HCT116 (cell line): ENCODE measurements around the gene ETNK1. TPM values are rescaled to one million over a fixed set of nuclear protein-coding genes. Genes with fewer than 3 reads are reported as not detected.

Experiments used
- ATAC-seq: fragments of 200-7000 bp; cut with Tn5 transposase; 2 replicates; pipeline ENCODE4 v1.9.1; 2020; ENCODE audit warnings: mild to moderate bottlenecking, moderate library complexity
- BruUV-seq: library from RNA; stranded (reverse); fragments of 400-500 nt; replicated peaks from 2 replicates; lab custom pipeline; 2021; lab: Mats Ljungman, UMichigan
- CTCF ChIA-PET: fragments of 300-600 bp; sonication (Branson Sonifier 250); formaldehyde crosslinking; loops from one replicate; lab custom pipeline; 2021; ENCODE audit warnings: antibody characterized with exemption; lab: Charles Lee
- POLR2A ChIA-PET: fragments of 300-600, 350-600 bp; sonication (Branson Sonifier 250); formaldehyde crosslinking; loops from one replicate; lab custom pipeline; 2021; ENCODE audit warnings: antibody characterized with exemption; lab: Charles Lee
- RAD21 ChIA-PET, 2 experiments: fragments of 300-600 bp; sonication (Branson Sonifier 250); formaldehyde crosslinking; loops; one replicate each; lab custom pipeline; 2023; ENCODE audit warnings: low total read pairs in 2 of 2; ENCODE audit not compliant: uncharacterized antibody in 2 of 2, unreplicated experiment in 2 of 2, low non-redundant PET in 1 of 2; lab: Charles Lee
- DNase-seq: peaks from one replicate; pipeline ENCODE4 v3.0.0-alpha.2; 2010; ENCODE audit warnings: low read depth, low spot score
- H2AFZ ChIP-seq: fragments of 200-600 bp; shearing (Covaris generic), sonication (generic); 2 replicates; pipeline ENCODE4 v1.6.1; 2017; ENCODE audit warnings: low read depth, mixed run types, mixed read lengths, antibody characterized with exemption, low read length; ENCODE audit not compliant: poor library complexity, severe bottlenecking
- H3K27ac ChIP-seq: 2 replicates; pipeline ENCODE4 v1.5.1; 2012; ENCODE audit warnings: low read depth, low read length
- H3K27me3 ChIP-seq: fragments of 200-600 bp; sonication (generic); 2 replicates; pipeline ENCODE4 v1.6.1; 2016; ENCODE audit warnings: mixed run types, low read length, mixed read lengths; ENCODE audit not compliant: insufficient read depth
- H3K36me3 ChIP-seq, 2 experiments: fragments of 200-500 bp in 1 of 2; fragments of 200-600 bp in 1 of 2; sonication (Bioruptor generic) in 1 of 2; sonication (generic) in 1 of 2; 2 replicates each; pipeline versions ENCODE4 v1.5.1 to v1.6.1; 2014 to 2016; ENCODE audit warnings: low read length in 2 of 2, inconsistent platforms in 1 of 2, mixed read lengths in 1 of 2, mixed run types in 1 of 2; ENCODE audit not compliant: insufficient read depth in 2 of 2, control insufficient read depth in 1 of 2
- H3K4me1 ChIP-seq, 2 experiments: fragments of 200-600 bp in 1 of 2; sonication (generic) in 1 of 2; 2 replicates each; pipeline versions ENCODE4 v1.5.1 to v1.6.1; 2012 to 2017; ENCODE audit warnings: low read length in 2 of 2, inconsistent platforms in 1 of 2, mild to moderate bottlenecking in 1 of 2, mixed read lengths in 1 of 2, mixed run types in 1 of 2, moderate library complexity in 1 of 2; ENCODE audit not compliant: insufficient read depth in 2 of 2, control insufficient read depth in 1 of 2
- H3K4me2 ChIP-seq: fragments of 200-600 bp; sonication (generic); 2 replicates; pipeline ENCODE4 v1.6.1; 2017; ENCODE audit warnings: mixed run types, low read length, mixed read lengths
- H3K4me3 ChIP-seq, 2 experiments: fragments of 200-600 bp in 1 of 2; sonication (generic) in 1 of 2; replicated peaks in 1 of 2; 2 replicates each; pipeline ENCODE4 v1.5.1; 2011 to 2016; ENCODE audit warnings: low read length in 2 of 2, control low read depth in 1 of 2, low read depth in 1 of 2, mild to moderate bottlenecking in 1 of 2, mixed read lengths in 1 of 2, mixed run types in 1 of 2
- H3K79me2 ChIP-seq: fragments of 200-600 bp; sonication (generic); 2 replicates; pipeline ENCODE4 v1.6.1; 2017; ENCODE audit warnings: mild to moderate bottlenecking, mixed run types, low read length, moderate library complexity, mixed read lengths; ENCODE audit not compliant: insufficient read depth
- H3K9ac ChIP-seq: fragments of 200-600 bp; sonication (generic); 2 replicates; pipeline ENCODE4 v1.6.1; 2016; ENCODE audit warnings: low read length, mixed read lengths
- H3K9me2 ChIP-seq: fragments of 200-600 bp; sonication (generic), shearing (Covaris generic); 2 replicates; pipeline ENCODE4 v1.6.1; 2017; ENCODE audit warnings: mixed run types, mild to moderate bottlenecking, moderate library complexity; ENCODE audit not compliant: insufficient read depth
- H3K9me3 ChIP-seq, 2 experiments: fragments of 200-500 bp in 1 of 2; fragments of 200-600 bp in 1 of 2; sonication (Bioruptor generic) in 1 of 2; sonication (generic) in 1 of 2; 2 replicates each; pipeline ENCODE4 v1.6.1; 2014 to 2017; ENCODE audit warnings: low read length in 2 of 2, mixed read lengths in 2 of 2, inconsistent platforms in 1 of 2, low read depth in 1 of 2, mild to moderate bottlenecking in 1 of 2, mixed run types in 1 of 2, moderate library complexity in 1 of 2; ENCODE audit not compliant: control insufficient read depth in 1 of 2, insufficient read depth in 1 of 2
- H4K20me1 ChIP-seq: fragments of 200-600 bp; sonication (generic), shearing (Covaris generic); 2 replicates; pipeline ENCODE4 v1.6.1; 2017; ENCODE audit warnings: mixed run types, mild to moderate bottlenecking, moderate library complexity; ENCODE audit not compliant: insufficient read depth
- CTCF ChIP-seq, 3 experiments: fragments of 200-600 bp in 1 of 3; sonication (generic) in 1 of 3; IDR thresholded peaks in 2 of 3; conservative IDR thresholded peaks in 1 of 3; 2 replicates each; pipeline ENCODE4 v1.5.1; 2012 to 2017; ENCODE audit warnings: low read depth in 2 of 3, low read length in 2 of 3, antibody characterized with exemption in 1 of 3, borderline replicate concordance in 1 of 3, control low read depth in 1 of 3, mild to moderate bottlenecking in 1 of 3, mixed read lengths in 1 of 3, mixed run types in 1 of 3, moderate library complexity in 1 of 3; ENCODE audit not compliant: insufficient read depth in 1 of 3
- FOSL1 ChIP-seq: IDR thresholded peaks from 2 replicates; pipeline ENCODE4 v1.6.1; 2012; ENCODE audit warnings: low read depth
- POLR2AphosphoS5 ChIP-seq: IDR thresholded peaks from 2 replicates; pipeline ENCODE4 v1.6.1; 2011; ENCODE audit warnings: mild to moderate bottlenecking, low read depth, low read length, moderate library complexity
- RAD21 ChIP-seq: IDR thresholded peaks from 2 replicates; pipeline ENCODE4 v1.6.1; 2012; ENCODE audit warnings: low read depth, mild to moderate bottlenecking
- SP1 ChIP-seq: IDR thresholded peaks from 2 replicates; pipeline ENCODE4 v1.6.1; 2012; ENCODE audit warnings: low read depth
- TCF7L2 ChIP-seq: IDR thresholded peaks from 2 replicates; pipeline ENCODE4 v1.7.0; 2011; ENCODE audit warnings: borderline replicate concordance, inconsistent platforms; ENCODE audit not compliant: insufficient read depth, insufficient read length; ENCODE audit errors: extremely low read depth
- intact Hi-C: fragments of 100-400 bp; cut with micrococcal nuclease; formaldehyde crosslinking; loops from 2 replicates; pipeline ENCODE4 v1.10.0; 2022
- total RNA-seq: library from RNA; stranded (reverse); gene quantifications from one replicate; pipeline ENCODE4 v1.2.1, GENCODE V29; 2021; ENCODE audit not compliant: unreplicated experiment

ETNK1 gene
- total RNA-seq, 1 experiment from 2014 or later: 83.6 TPM

- TF ChIP-seq TCF7L2 (no peak), POLR2AphosphoS5 (no peak)
Measured at GRCh38 chr12:22628228-22628627, 3.3 kb downstream of the ETNK1 start (continued).

GRCh38 chr12:22631863-22632463, 7.0 kb downstream of the ETNK1 start:
- no peak overlapping the region for H3K4me2 ChIP-seq
- RAD21 ChIA-PET: no interaction called here
- H3K9me2 ChIP-seq: no peaks in the 10 kb centered on the region
- POLR2A ChIA-PET: no interaction called here
- H3K9ac ChIP-seq: no peak overlapping the region
- 0 out of 4 replicates have a peak, but pooled peaks cover 0 to 4% of the 10 kb centered on the region in 2 experiments for H3K4me1 ChIP-seq
- intact Hi-C loops: loop anchor here (5.0 to 10.0 kb wide), 2 partner anchors 105 to 177 kb away; no protein-coding TSS in a partner anchor
- DNase-seq (no peak), ATAC-seq (no peak)
- H3K4me3 ChIP-seq: no peak overlapping the region
- no peaks in the 10 kb centered on the region for H3K9me3 ChIP-seq
- H3K79me2 ChIP-seq: peaks cover 100% of the 10 kb centered on the region
- 0 out of 4 replicates have a peak, but pooled peaks cover 0 to 5% of the 10 kb centered on the region in 2 experiments for H3K36me3 ChIP-seq
- CTCF ChIA-PET: no interaction called here
- H3K27me3 ChIP-seq: no peaks in the 10 kb centered on the region
- no TSS peak for BruUV-seq
- H3K27ac ChIP-seq: no peak overlapping the region
- peaks cover 18% of the 10 kb centered on the region for H4K20me1 ChIP-seq
- H2AFZ ChIP-seq: no peak overlapping the region
- TF ChIP-seq RAD21 (peak; percentile 50; the same call in 1 of the 2 replicates), SP1 (no peak), CTCF (IDR thresholded peaks at IDR 0.05 in 2 of 3, conservative IDR thresholded peaks at IDR 0.05 in 1 of 3; ENCODE audit: borderline replicate concordance in 1 of 3, insufficient read depth in 1 of 3, low read depth in 2 of 3, low read length in 2 of 3) (peak; percentile 35 to 68 (median 40); a peak in 4 of 6 replicates), FOSL1 (no peak), TCF7L2 (no peak)
- TF ChIP-seq, all 23 proteins: peak for 2
